K562 (cell line): ENCODE measurements around the gene UBASH3A. TPM values are rescaled to one million over a fixed set of nuclear protein-coding genes. Genes with fewer than 3 reads are reported as not detected.
A peak's percentile ranks its signal among the peaks of the same experiment; 100 is the strongest.

Source experiments
- EHMT2 ChIP-seq: fragments of 450-650 bp; IDR thresholded peaks from 2 replicates; pipeline ENCODE4 v1.6.1; 2018; ENCODE audit warnings: antibody characterized with exemption
- ELF4 ChIP-seq: fragments of 450-650 bp; formaldehyde crosslinking; IDR thresholded peaks from 2 replicates; pipeline ENCODE4 v1.4.0; 2022; ENCODE audit warnings: missing genetic modification characterization
- GTF3C2 ChIP-seq: IDR thresholded peaks from 3 replicates; pipeline ENCODE4 v1.6.1; 2011; ENCODE audit warnings: borderline replicate concordance, mild to moderate bottlenecking, moderate library complexity; ENCODE audit not compliant: insufficient read length; ENCODE audit errors: extremely low read depth
- HBP1 ChIP-seq: fragments of 450-650 bp; formaldehyde crosslinking; IDR thresholded peaks from 2 replicates; pipeline ENCODE4 v1.4.0; 2022; ENCODE audit warnings: missing genetic modification characterization
- HSF4 ChIP-seq: fragments of 250-450 bp; sonication (Bioruptor Pico); IDR thresholded peaks from 2 replicates; pipeline ENCODE4 v2.1.2; 2022; ENCODE audit warnings: mild to moderate bottlenecking, moderate library complexity, borderline replicate concordance
- MLLT1 ChIP-seq, 2 experiments: fragments of 450-650 bp; IDR thresholded peaks; 2 replicates each; pipeline ENCODE4 v1.6.1; 2016
- PHF20 ChIP-seq: fragments of 450-650 bp; IDR thresholded peaks from 2 replicates; pipeline ENCODE4 v1.6.1; 2018; ENCODE audit not compliant: partially characterized antibody
- THRB ChIP-seq: fragments of 450-650 bp; formaldehyde crosslinking; conservative IDR thresholded peaks from 2 replicates; pipeline ENCODE4 v1.4.0; 2022; ENCODE audit warnings: mild to moderate bottlenecking, missing genetic modification characterization
- ZBTB33 ChIP-seq: sonication (generic); formaldehyde crosslinking; IDR thresholded peaks from 2 replicates; pipeline ENCODE4 v1.8.1; 2023; ENCODE audit warnings: mild to moderate bottlenecking, missing genetic modification reagents
- ZC3H4 ChIP-seq: sonication (generic); formaldehyde crosslinking; IDR thresholded peaks from 2 replicates; pipeline ENCODE4 v1.9.0; 2021; ENCODE audit warnings: missing genetic modification reagents, borderline replicate concordance
- ZNF592 ChIP-seq: fragments of 450-650 bp; IDR thresholded peaks from 2 replicates; pipeline ENCODE4 v1.6.1; 2017; ENCODE audit warnings: antibody characterized with exemption, mild to moderate bottlenecking
- polyA plus RNA-seq, 8 experiments: library from polyadenylated mRNA; depleted of rRNA in 4 of 8; stranded (reverse) in 5 of 8; unstranded in 3 of 8; fragments of >200 nt; fragmentation: Nextera tagmentation in 2 of 8; fragmentation: Illumina TruSeq in 1 of 8; extraction: Ambion mirVana in 2 of 8; extraction: Trizol in 1 of 8; gene quantifications; 2 replicates each; pipeline versions ENCODE4 v1.2.1 to v1.2.3, GENCODE V29; 2011 to 2014; ENCODE audit warnings: inconsistent platforms in 1 of 8, missing spikeins in 1 of 8
- total RNA-seq, 7 experiments: library from RNA; depleted of rRNA in 6 of 7; stranded (reverse); fragments of >200 nt in 6 of 7; fragmentation: Illumina TruSeq in 2 of 7; extraction: Trizol in 2 of 7; gene quantifications; 2 replicates each; pipeline versions ENCODE4 v1.2.1 to v1.2.3, GENCODE V29; 2011 to 2021; ENCODE audit warnings: low replicate concordance in 1 of 7

Gene UBASH3A
- total and polyA plus RNA-seq, 9 of the 15 experiments (the other 6 are each of a cell fraction or from before 2014, with no cell fraction given): 0.23 to 1.8 (median 1.1) TPM

GRCh38 chr21:42439284-42440186, 35.8 kb downstream of the UBASH3A start (continued):
- TF ChIP-seq ZNF592 (no peak), ELF4 (peak; percentile 69; the same call in 1 of the 2 replicates), PHF20 (peak; percentile 59), HSF4 (CRISPR knock-in tag) (no peak), THRB (CRISPR knock-in tag) (peak; percentile 90; the same call in 1 of the 2 replicates), HBP1 (CRISPR knock-in tag) (peak; percentile 90; the same call in 1 of the 2 replicates), ZC3H4 (CRISPR knock-in tag) (no peak), GTF3C2 (no peak), MLLT1 (IDR thresholded peaks at IDR 0.05) (peak in 1 of 2 experiments; percentile 61; a peak in 1 of 4 replicates), ZBTB33 (CRISPR knock-in tag) (peak; percentile 92), EHMT2 (no peak)
